ENCODE data around the gene FBXO4. TPM values are rescaled to one million over a fixed set of nuclear protein-coding genes. Genes with fewer than 3 reads are reported as not detected.
"Not testable (repeated sequence)": the region's sequence is repeated elsewhere in the genome, so short reads cannot be mapped to it uniquely, and the experiment has no call there.

The FBXO4 gene
- polyA plus RNA-seq, 2 of the 4 experiments (the other 2 are of a cell fraction), result 9.8 to 22.5 TPM

DNA sequence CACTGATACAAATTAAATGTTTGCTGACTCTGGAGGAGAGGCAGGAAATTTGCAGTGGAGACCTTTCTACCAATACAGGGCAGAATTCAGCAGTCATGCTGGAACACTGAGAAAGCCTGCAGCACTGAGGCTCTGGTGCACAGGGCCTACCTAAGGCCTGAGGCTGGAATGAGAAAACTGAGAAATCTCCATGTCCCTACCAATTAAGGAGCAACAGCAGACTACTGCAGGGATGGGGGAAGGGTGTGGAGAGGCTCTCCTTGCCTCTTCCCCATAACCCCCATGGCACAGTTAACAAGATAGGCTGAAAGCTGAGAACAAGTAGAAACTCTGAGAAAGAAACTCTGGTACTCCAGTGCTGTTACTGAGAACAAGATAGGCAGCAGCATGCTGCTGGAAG is 10.5 kb downstream of the FBXO4 start:
- POLR2A ChIA-PET, result no interaction called here

GRCh38 chr5:41940641-41941040 is 15.6 kb downstream of the FBXO4 start:
- TF ChIP-seq NPAS2 (CRISPR knock-in tag; IDR thresholded peaks at IDR 0.05; ENCODE audit: borderline replicate concordance) (no peak), HOXB5 (CRISPR knock-in tag; IDR thresholded peaks at IDR 0.05) (no peak), ZC3H11A (IDR thresholded peaks at IDR 0.05) (no peak), NR3C1 (IDR thresholded peaks at IDR 0.05) (no peak), CHD2 (IDR thresholded peaks at IDR 0.05; ENCODE audit: low read length, partially characterized antibody) (no peak), JUN (IDR thresholded peaks at IDR 0.05) (no peak), ATOH8 (CRISPR knock-in tag; IDR thresholded peaks at IDR 0.05; ENCODE audit: low read depth) (no peak), CEBPB (IDR thresholded peaks at IDR 0.05) (no peak), ZNF302 (CRISPR knock-in tag; IDR thresholded peaks at IDR 0.05) (no peak), MAZ (IDR thresholded peaks at IDR 0.05; ENCODE audit: borderline replicate concordance, low read depth, low read length) (no peak), FOXS1 (CRISPR knock-in tag; IDR thresholded peaks at IDR 0.05) (no peak), CTCF (IDR thresholded peaks at IDR 0.05) (no peak), PHF8 (IDR thresholded peaks at IDR 0.05; ENCODE audit: borderline replicate concordance, low read depth) (no peak)
- TF ChIP-seq, protein P1, sequence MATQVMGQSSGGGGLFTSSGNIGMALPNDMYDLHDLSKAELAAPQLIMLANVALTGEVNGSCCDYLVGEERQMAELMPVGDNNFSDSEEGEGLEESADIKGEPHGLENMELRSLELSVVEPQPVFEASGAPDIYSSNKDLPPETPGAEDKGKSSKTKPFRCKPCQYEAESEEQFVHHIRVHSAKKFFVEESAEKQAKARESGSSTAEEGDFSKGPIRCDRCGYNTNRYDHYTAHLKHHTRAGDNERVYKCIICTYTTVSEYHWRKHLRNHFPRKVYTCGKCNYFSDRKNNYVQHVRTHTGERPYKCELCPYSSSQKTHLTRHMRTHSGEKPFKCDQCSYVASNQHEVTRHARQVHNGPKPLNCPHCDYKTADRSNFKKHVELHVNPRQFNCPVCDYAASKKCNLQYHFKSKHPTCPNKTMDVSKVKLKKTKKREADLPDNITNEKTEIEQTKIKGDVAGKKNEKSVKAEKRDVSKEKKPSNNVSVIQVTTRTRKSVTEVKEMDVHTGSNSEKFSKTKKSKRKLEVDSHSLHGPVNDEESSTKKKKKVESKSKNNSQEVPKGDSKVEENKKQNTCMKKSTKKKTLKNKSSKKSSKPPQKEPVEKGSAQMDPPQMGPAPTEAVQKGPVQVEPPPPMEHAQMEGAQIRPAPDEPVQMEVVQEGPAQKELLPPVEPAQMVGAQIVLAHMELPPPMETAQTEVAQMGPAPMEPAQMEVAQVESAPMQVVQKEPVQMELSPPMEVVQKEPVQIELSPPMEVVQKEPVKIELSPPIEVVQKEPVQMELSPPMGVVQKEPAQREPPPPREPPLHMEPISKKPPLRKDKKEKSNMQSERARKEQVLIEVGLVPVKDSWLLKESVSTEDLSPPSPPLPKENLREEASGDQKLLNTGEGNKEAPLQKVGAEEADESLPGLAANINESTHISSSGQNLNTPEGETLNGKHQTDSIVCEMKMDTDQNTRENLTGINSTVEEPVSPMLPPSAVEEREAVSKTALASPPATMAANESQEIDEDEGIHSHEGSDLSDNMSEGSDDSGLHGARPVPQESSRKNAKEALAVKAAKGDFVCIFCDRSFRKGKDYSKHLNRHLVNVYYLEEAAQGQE (IDR thresholded peaks at IDR 0.05), result no peak
- FAIRE-seq (no peak), ATAC-seq (no peak), DNase-seq (ENCODE audit: low read depth in 1 of 2, low spot score in 1 of 2) (no peak)
- ChIA-PET CTCF (no interaction called here), POLR2A (no interaction called here)
- Histone ChIP-seq H3K4me3 (no peak overlapping the region), H3K4me2 (no peak overlapping the region), H3K4me1 (no peaks in the 10 kb centered on the region), H3K9me3 (no peaks in the 10 kb centered on the region), H3K27ac (no peak overlapping the region)
- WGBS (ENCODE audit: missing lambda C conversion rate), result 98% methylated on average over 1 of the region's 1 CpG

More for the DNA sequence above, 10.5 kb downstream of the FBXO4 start:
- H3K4me2 ChIP-seq, result no peak overlapping the region
- H3K4me1 ChIP-seq, result no peaks in the 10 kb centered on the region
- H3K9me3 ChIP-seq, result no peaks in the 10 kb centered on the region
- TF ChIP-seq KDM5A (IDR thresholded peaks at IDR 0.05), result no peak
- TF ChIP-seq, protein P1 (IDR thresholded peaks at IDR 0.05), result no peak
- no peak for TF ChIP-seq NR3C1 (IDR thresholded peaks at IDR 0.05)
- TF ChIP-seq GATA3 (IDR thresholded peaks at IDR 0.05; ENCODE audit: borderline replicate concordance), result no peak
- no peak for TF ChIP-seq RCOR1 (IDR thresholded peaks at IDR 0.05; ENCODE audit: low read depth, low read length)
- TF ChIP-seq, protein P2, sequence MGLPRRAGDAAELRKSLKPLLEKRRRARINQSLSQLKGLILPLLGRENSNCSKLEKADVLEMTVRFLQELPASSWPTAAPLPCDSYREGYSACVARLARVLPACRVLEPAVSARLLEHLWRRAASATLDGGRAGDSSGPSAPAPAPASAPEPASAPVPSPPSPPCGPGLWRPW (IDR thresholded peaks at IDR 0.05), result no peak
- TF ChIP-seq BHLHE40 (IDR thresholded peaks at IDR 0.05; ENCODE audit: low read depth, low read length), result no peak
- TF ChIP-seq CEBPB (IDR thresholded peaks at IDR 0.05), result no peak
- DNase-seq (ENCODE audit: low read depth in 1 of 2, low spot score in 1 of 2), result no peak
- CTCF ChIA-PET, result no interaction called here
- no peak overlapping the region for H3K4me3 ChIP-seq
- no peak overlapping the region for H3K27ac ChIP-seq
- FAIRE-seq, result no peak
- no peak for ATAC-seq

- FAIRE-seq; H3K4me1 ChIP-seq; POLR2A ChIA-PET; ATAC-seq; H3K4me3 ChIP-seq; H3K4me2 ChIP-seq; H3K27ac ChIP-seq; DNase-seq (ENCODE audit: low read depth in 1 of 2, low spot score in 1 of 2); CTCF ChIA-PET; H3K9me3 ChIP-seq: not testable (repeated sequence)
- 90% methylated on average over 7 of the region's 7 CpGs for WGBS (ENCODE audit: missing lambda C conversion rate)
Observed at GRCh38 chr5:41945332-41945955, 20.4 kb downstream of the FBXO4 start.
